Measurements from ENCODE around the gene UBL7. TPM values are rescaled to one million over a fixed set of nuclear protein-coding genes. Genes with fewer than 3 reads are reported as not detected.

The UBL7 gene
- total RNA-seq, 2 donors from 2014 or later = 25.7 to 47.2 TPM

DNA sequence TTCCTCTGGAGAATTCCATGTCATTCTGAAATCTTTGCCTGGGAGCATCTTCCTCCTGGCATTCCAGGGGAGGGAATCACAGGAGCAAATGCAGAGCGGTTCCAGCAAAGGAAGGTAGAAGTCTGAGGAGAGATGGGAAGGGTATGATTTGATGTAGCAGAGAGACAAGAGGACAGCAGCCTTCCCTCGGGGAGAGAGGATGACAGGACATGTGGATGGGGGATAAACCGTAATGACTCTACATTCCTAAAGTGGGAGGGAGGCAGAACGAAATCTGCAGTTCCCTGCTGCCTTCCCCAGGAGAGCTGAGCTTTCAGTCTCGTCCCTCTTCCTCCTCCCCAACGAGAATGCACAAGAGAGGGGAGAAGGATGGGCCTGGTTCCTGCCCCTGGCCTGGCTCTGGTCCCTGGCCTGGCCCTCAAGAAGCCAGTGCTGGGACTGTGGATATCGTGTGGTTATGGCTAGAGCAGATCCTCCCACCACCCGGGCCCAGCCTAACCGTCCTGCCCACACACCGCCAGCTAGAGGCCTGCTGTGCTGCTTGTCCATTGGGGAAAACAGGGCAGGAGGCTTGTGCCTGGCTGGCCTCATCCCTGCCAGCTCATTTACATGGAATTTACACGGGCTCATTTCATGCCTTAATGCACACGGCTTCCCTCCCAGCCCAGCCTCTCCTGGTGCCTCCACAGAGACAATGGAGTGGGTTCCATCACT, 53.8 kb downstream of the UBL7 start:
- no peaks in the 10 kb centered on the region for H3K4me1 ChIP-seq
- no peaks in the 10 kb centered on the region for H3K36me3 ChIP-seq (replicated peaks in 1 of 2; ENCODE audit: insufficient read depth in 1 of 2, low read depth in 2 of 2)
- no peak overlapping the region for H3K27ac ChIP-seq
- TF ChIP-seq POLR2A (IDR thresholded peaks at IDR 0.05) = no peak
- TF ChIP-seq, protein P1, sequence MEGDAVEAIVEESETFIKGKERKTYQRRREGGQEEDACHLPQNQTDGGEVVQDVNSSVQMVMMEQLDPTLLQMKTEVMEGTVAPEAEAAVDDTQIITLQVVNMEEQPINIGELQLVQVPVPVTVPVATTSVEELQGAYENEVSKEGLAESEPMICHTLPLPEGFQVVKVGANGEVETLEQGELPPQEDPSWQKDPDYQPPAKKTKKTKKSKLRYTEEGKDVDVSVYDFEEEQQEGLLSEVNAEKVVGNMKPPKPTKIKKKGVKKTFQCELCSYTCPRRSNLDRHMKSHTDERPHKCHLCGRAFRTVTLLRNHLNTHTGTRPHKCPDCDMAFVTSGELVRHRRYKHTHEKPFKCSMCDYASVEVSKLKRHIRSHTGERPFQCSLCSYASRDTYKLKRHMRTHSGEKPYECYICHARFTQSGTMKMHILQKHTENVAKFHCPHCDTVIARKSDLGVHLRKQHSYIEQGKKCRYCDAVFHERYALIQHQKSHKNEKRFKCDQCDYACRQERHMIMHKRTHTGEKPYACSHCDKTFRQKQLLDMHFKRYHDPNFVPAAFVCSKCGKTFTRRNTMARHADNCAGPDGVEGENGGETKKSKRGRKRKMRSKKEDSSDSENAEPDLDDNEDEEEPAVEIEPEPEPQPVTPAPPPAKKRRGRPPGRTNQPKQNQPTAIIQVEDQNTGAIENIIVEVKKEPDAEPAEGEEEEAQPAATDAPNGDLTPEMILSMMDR (IDR thresholded peaks at IDR 0.05) = no peak
- ATAC-seq (no peak), DNase-seq (no peak)
- H3K9me3 ChIP-seq = no peaks in the 10 kb centered on the region
- intact Hi-C loops (cut with DNase I) = no loop called here
- H3K27me3 ChIP-seq = no peaks in the 10 kb centered on the region
- no peak overlapping the region for H3K4me3 ChIP-seq
- 44 to 48% methylated on average over 7 to 12 of the region's 12 CpGs for WGBS, 2 donors

DNA sequence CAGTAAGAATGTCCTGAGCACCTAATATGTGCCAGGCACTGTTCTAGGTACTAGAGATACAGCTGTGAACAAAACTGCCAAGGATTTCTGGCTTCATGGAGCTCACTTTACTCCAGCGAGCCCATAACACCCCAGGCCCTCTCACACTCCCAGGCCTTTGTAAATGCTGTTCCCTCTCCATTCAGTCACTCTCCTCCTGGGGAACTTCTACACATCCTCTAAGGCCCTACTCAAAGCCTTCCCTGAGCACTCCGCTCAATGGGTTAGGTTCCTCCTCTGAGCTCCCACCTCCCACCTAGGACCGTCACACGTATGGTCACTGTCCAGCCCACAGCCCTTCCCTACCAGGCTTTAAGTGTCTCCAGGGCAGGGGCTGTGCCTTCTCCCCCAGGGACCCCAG, 54.4 kb downstream of the UBL7 start:
- H3K4me3 ChIP-seq = no peak overlapping the region
- no peaks in the 10 kb centered on the region for H3K36me3 ChIP-seq (replicated peaks in 1 of 2; ENCODE audit: insufficient read depth in 1 of 2, low read depth in 2 of 2)
- TF ChIP-seq, protein P1 (IDR thresholded peaks at IDR 0.05) = no peak
- no peak for TF ChIP-seq POLR2A (IDR thresholded peaks at IDR 0.05)
- H3K27me3 ChIP-seq = no peaks in the 10 kb centered on the region
- H3K27ac ChIP-seq = no peak overlapping the region
- ATAC-seq (no peak), DNase-seq (no peak)
- intact Hi-C loops (cut with DNase I) = no loop called here
- H3K9me3 ChIP-seq = no peaks in the 10 kb centered on the region
- 69 to 76% methylated on average over 4 of the region's 4 CpGs for WGBS, 2 donors
- no peaks in the 10 kb centered on the region for H3K4me1 ChIP-seq

- Histone ChIP-seq H3K4me1 (no peaks in the 10 kb centered on the region), H3K27ac (no peak overlapping the region), H3K27me3 (no peaks in the 10 kb centered on the region), H3K9me3 (no peaks in the 10 kb centered on the region), H3K36me3 (replicated peaks in 1 of 2; ENCODE audit: insufficient read depth in 1 of 2, low read depth in 2 of 2) (no peaks in the 10 kb centered on the region), H3K4me3 (no peak overlapping the region)
- DNase-seq (no peak), ATAC-seq (no peak)
- TF ChIP-seq POLR2A (IDR thresholded peaks at IDR 0.05) = no peak
- TF ChIP-seq, protein P1 (IDR thresholded peaks at IDR 0.05) = no peak
- intact Hi-C loops (cut with DNase I) = no loop called here
- 51 to 66% methylated on average over 7 of the region's 7 CpGs for WGBS, 2 donors
These were observed 55.1 kb downstream of the UBL7 start for GRCh38 chr15:74405823-74406222.

DNA sequence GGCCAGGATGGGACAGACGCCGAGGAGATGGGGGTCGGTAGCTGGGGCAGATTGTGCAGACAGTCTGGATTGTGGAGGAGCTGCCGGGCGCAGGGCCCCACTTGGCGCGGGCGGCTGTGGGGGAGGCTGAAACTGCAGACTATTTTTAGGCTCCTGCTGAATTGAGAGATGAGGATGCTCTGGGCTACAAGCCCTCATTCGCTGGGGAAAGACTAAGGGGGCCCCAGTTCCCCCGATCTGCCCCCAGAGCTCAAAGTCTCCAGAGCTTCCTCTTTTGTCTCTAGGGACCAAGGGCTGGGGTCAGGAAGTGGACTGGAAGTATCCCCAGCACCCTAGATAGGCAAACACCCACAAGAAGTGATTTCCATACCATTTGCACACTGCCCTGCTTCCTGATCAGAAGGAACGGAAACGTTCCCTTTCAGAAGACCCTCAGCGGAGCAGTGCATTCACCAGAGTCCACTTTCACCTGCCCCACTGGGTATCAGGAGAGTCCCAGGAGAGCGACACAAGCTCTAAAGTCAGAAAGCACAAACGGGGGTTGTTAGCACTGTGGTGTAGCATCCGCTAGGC, 56.9 kb downstream of the UBL7 start:
- intact Hi-C loops (cut with DNase I) = no loop called here
- TF ChIP-seq, protein P1 (IDR thresholded peaks at IDR 0.05) = no peak
- TF ChIP-seq POLR2A (IDR thresholded peaks at IDR 0.05) = no peak
- H3K9me3 ChIP-seq = no peaks in the 10 kb centered on the region
- no peak overlapping the region for H3K4me3 ChIP-seq
- ATAC-seq (no peak), DNase-seq (no peak)
- H3K36me3 ChIP-seq (replicated peaks in 1 of 2; ENCODE audit: insufficient read depth in 1 of 2, low read depth in 2 of 2) = no peaks in the 10 kb centered on the region
- no peak overlapping the region for H3K27ac ChIP-seq
- 47 to 58% methylated on average over 9 to 16 of the region's 16 CpGs for WGBS, 2 donors
- no peaks in the 10 kb centered on the region for H3K27me3 ChIP-seq
- no peaks in the 10 kb centered on the region for H3K4me1 ChIP-seq

DNA sequence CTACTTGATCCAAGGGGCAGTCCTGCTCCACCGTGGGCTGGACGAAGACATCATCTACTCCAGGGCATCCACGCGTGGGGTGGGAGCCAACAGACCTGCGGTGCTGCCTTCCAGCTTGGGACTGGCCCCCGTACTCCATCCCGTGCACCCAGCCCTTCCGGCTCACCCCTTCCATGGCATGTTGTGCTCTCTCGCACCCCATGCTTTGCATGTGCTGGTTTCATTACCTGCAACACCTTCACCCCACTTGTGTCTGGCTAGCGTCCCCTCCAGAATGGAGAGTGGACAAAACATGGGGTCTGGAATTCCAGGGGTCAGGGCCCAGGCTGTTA, 57.4 kb downstream of the UBL7 start:
- ATAC-seq (no peak), DNase-seq (no peak)
- no peak overlapping the region for H3K4me3 ChIP-seq
- no peaks in the 10 kb centered on the region for H3K9me3 ChIP-seq
- WGBS, 2 donors = 66% methylated on average over 10 of the region's 10 CpGs; no CpG with 5 or more reads in 1 of the 2 donors
- no peaks in the 10 kb centered on the region for H3K4me1 ChIP-seq
- H3K27ac ChIP-seq = no peak overlapping the region
- no peaks in the 10 kb centered on the region for H3K27me3 ChIP-seq
- intact Hi-C loops (cut with DNase I) = no loop called here
- no peak for TF ChIP-seq POLR2A (IDR thresholded peaks at IDR 0.05)
- TF ChIP-seq, protein P1 (IDR thresholded peaks at IDR 0.05) = no peak
- no peaks in the 10 kb centered on the region for H3K36me3 ChIP-seq (replicated peaks in 1 of 2; ENCODE audit: insufficient read depth in 1 of 2, low read depth in 2 of 2)
